Measurements from ENCODE around the gene ST3GAL3. TPM values are rescaled to one million over a fixed set of nuclear protein-coding genes. Genes with fewer than 3 reads are reported as not detected.

ST3GAL3 gene
- total RNA-seq, 1 experiment from 2014 or later = 26.8 TPM

DNA sequence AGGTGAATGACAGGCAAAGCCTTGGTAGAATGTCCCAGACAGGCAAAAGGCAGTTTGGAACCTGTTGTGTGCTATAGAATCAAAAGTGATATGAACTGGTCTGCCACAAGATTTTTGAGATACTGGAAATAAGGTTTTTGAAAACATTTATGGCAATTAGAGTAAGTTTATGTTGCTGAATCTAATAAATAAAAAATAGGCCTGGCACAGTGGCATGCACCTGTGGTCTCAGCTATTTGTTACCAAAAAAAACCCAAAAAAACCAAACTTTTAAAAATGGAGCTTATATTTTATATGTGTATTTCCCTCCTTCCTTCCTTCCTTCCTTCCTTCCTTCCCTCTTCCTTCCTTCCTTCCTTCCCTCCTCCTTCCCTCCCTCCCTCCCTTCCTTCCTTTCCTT, 149.8 kb downstream of the ST3GAL3 start:
- intact Hi-C loops (cut with micrococcal nuclease; ENCODE audit: unreplicated experiment) = loop anchor here (2.0 kb wide), 1 partner anchor 94 kb away; no protein-coding TSS in a partner anchor

DNA sequence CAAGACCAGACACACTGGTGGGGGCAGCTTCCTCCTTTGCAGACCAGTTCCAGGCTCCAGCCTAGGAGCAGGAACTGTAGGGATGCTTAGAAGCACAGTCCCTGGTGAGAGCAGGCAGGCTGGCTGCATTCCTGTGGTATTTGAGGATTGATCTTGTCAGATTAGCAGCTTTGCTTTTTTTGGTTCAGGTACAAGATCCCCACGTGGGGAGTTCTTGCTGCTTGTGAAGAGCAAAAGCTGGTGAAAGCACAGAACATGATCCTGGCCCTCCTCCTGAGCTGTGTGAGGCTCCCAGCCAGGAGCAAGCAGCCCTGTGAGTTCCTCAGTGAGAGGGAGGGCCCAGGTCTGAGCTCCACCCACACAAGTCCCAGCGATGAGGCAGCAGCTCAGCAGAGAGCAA, 151.0 kb downstream of the ST3GAL3 start:
- TF ChIP-seq EZH2 (IDR thresholded peaks at IDR 0.05; ENCODE audit: borderline replicate concordance, low read depth, low read length, poor library complexity, severe bottlenecking) = no peak
- TF ChIP-seq, protein P1, sequence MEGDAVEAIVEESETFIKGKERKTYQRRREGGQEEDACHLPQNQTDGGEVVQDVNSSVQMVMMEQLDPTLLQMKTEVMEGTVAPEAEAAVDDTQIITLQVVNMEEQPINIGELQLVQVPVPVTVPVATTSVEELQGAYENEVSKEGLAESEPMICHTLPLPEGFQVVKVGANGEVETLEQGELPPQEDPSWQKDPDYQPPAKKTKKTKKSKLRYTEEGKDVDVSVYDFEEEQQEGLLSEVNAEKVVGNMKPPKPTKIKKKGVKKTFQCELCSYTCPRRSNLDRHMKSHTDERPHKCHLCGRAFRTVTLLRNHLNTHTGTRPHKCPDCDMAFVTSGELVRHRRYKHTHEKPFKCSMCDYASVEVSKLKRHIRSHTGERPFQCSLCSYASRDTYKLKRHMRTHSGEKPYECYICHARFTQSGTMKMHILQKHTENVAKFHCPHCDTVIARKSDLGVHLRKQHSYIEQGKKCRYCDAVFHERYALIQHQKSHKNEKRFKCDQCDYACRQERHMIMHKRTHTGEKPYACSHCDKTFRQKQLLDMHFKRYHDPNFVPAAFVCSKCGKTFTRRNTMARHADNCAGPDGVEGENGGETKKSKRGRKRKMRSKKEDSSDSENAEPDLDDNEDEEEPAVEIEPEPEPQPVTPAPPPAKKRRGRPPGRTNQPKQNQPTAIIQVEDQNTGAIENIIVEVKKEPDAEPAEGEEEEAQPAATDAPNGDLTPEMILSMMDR (conservative IDR thresholded peaks at IDR 0.05; ENCODE audit: low read depth, low read length) = no peak
- no TSS peak for BruUV-seq (replicated peaks)
- Histone ChIP-seq H3K4me1 (ENCODE audit: insufficient read depth, low read length, poor library complexity, severe bottlenecking) (peaks cover 56% of the 10 kb centered on the region), H3K36me3 (ENCODE audit: insufficient read depth, low read length, poor library complexity, severe bottlenecking) (peaks cover 4% of the 10 kb centered on the region), H3K4me3 (ENCODE audit: low read depth, low read length, poor library complexity, severe bottlenecking) (no peak overlapping the region), H3K27ac (ENCODE audit: low read depth, low read length, poor library complexity, severe bottlenecking) (peak overlapping the region; percentile 91), H3K9me3 (ENCODE audit: low read depth, low read length, poor library complexity, severe bottlenecking) (no peaks in the 10 kb centered on the region), H3K27me3 (replicated peaks; ENCODE audit: insufficient read depth, low read depth, low read length, poor library complexity) (no peaks in the 10 kb centered on the region)
- ChIA-PET CTCF (interaction anchor here (1.3 to 2.5 kb wide), 3 partner anchors 76 to 95 kb away, joined by 3 to 21 read pairs (median 17); no protein-coding TSS in a partner anchor), POLR2A (ENCODE audit: low non-redundant PET) (no interaction called here)
- DNase-seq (ENCODE audit: low spot score) = peak; percentile 90
- intact Hi-C loops (cut with micrococcal nuclease; ENCODE audit: unreplicated experiment) = no loop called here

More for the DNA sequence above, 149.8 kb downstream of the ST3GAL3 start:
- CTCF ChIA-PET = interaction anchor here (0.7 to 2.5 kb wide), 5 partner anchors 24 to 1011 kb away, joined by 3 to 21 read pairs (median 6); partner anchors contain the start of gene ZNF691
- Histone ChIP-seq H3K9me3 (ENCODE audit: low read depth, low read length, poor library complexity, severe bottlenecking) (no peaks in the 10 kb centered on the region), H3K36me3 (ENCODE audit: insufficient read depth, low read length, poor library complexity, severe bottlenecking) (peaks cover 4% of the 10 kb centered on the region), H3K27me3 (replicated peaks; ENCODE audit: insufficient read depth, low read depth, low read length, poor library complexity) (no peaks in the 10 kb centered on the region), H3K4me1 (ENCODE audit: insufficient read depth, low read length, poor library complexity, severe bottlenecking) (peaks cover 68% of the 10 kb centered on the region), H3K27ac (ENCODE audit: low read depth, low read length, poor library complexity, severe bottlenecking) (peak overlapping the region; percentile 86), H3K4me3 (ENCODE audit: low read depth, low read length, poor library complexity, severe bottlenecking) (no peak overlapping the region)
- POLR2A ChIA-PET (ENCODE audit: low non-redundant PET) = interaction anchor here (0.6 to 0.7 kb wide), 2 partner anchors 8 to 288 kb away, joined by 3 to 11 read pairs; no protein-coding TSS in a partner anchor
- no peak for TF ChIP-seq EZH2 (IDR thresholded peaks at IDR 0.05; ENCODE audit: borderline replicate concordance, low read depth, low read length, poor library complexity, severe bottlenecking)
- TF ChIP-seq, protein P1 (conservative IDR thresholded peaks at IDR 0.05; ENCODE audit: low read depth, low read length) = no peak
- DNase-seq (ENCODE audit: low spot score) = peak; percentile 69
- no TSS peak for BruUV-seq (replicated peaks)

DNA sequence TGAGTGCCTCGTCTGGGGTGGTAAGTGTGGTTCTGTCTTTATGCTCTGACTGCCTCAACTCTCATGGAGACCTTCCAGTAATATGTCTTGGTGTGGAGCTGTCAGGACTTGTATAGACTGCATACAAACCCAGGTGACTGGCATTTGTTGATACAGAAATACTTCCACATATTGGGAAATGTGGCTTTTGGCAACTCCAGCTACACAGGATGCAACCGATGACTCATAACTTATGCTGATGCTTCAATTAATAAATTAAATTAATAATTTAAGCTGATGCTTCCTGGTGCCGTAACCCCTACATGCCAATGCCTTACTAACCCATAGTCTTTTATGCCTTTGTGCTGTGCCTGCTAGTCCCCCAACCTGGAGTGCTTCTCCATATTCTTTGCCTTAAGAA, 154.0 kb downstream of the ST3GAL3 start:
- CTCF ChIA-PET = no interaction called here
- Histone ChIP-seq H3K27ac (ENCODE audit: low read depth, low read length, poor library complexity, severe bottlenecking) (peak overlapping the region; percentile 46), H3K36me3 (ENCODE audit: insufficient read depth, low read length, poor library complexity, severe bottlenecking) (no peaks in the 10 kb centered on the region), H3K27me3 (replicated peaks; ENCODE audit: insufficient read depth, low read depth, low read length, poor library complexity) (no peaks in the 10 kb centered on the region), H3K4me1 (ENCODE audit: insufficient read depth, low read length, poor library complexity, severe bottlenecking) (peaks cover 44% of the 10 kb centered on the region), H3K4me3 (ENCODE audit: low read depth, low read length, poor library complexity, severe bottlenecking) (no peak overlapping the region), H3K9me3 (ENCODE audit: low read depth, low read length, poor library complexity, severe bottlenecking) (no peaks in the 10 kb centered on the region)
- intact Hi-C loops (cut with micrococcal nuclease; ENCODE audit: unreplicated experiment) = loop anchor here (2.0 kb wide), 1 partner anchor 73 kb away; no protein-coding TSS in a partner anchor
- peak; percentile 46 for DNase-seq (ENCODE audit: low spot score)
- no TSS peak for BruUV-seq (replicated peaks)
- POLR2A ChIA-PET (ENCODE audit: low non-redundant PET) = interaction anchor here (1.2 kb wide), 1 partner anchor 33 kb away, joined by 5 read pairs; no protein-coding TSS in a partner anchor
- TF ChIP-seq, protein P1 (conservative IDR thresholded peaks at IDR 0.05; ENCODE audit: low read depth, low read length) = no peak
- TF ChIP-seq EZH2 (IDR thresholded peaks at IDR 0.05; ENCODE audit: borderline replicate concordance, low read depth, low read length, poor library complexity, severe bottlenecking) = no peak

Data from A673 (cell line).